OCI-LY1 (cell line): Measurements from ENCODE around the gene KCNB1.

Experiments used
- EZH2 ChIP-seq: fragments of 200-600 bp; sonication (generic), shearing (Covaris generic); IDR thresholded peaks from 2 replicates; pipeline ENCODE4 v1.8.0; 2017; ENCODE audit warnings: borderline replicate concordance, mixed run types, mild to moderate bottlenecking, antibody characterized with exemption, low read length, moderate library complexity, mixed read lengths
- TF ChIP-seq, protein P1 (sequence below): fragments of 200-600 bp; sonication (generic), shearing (Covaris generic); IDR thresholded peaks from 2 replicates; pipeline ENCODE4 v1.5.1; 2017; ENCODE audit warnings: mild to moderate bottlenecking, antibody characterized with exemption, low read length, moderate library complexity, mixed read lengths

DNA sequence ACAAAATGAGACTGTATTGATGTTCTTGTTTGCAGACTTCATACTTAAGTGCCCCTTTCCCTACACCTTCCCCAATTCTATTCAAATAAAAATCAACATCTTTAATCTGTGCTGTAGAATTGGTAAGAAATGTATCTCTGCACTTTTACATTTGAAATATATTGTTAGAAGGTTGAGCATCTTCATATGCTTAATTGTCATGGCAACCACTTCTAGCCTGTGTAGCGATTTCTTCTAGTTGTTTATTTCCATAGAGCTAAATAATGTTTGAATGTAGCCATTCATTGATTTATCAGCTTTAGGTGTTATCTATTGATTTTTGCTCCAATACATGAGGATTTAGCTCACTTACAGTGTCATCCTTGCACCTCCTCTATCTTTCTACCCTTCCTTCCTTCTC, 166.9 kb downstream of the KCNB1 start:
- TF ChIP-seq, protein P1, sequence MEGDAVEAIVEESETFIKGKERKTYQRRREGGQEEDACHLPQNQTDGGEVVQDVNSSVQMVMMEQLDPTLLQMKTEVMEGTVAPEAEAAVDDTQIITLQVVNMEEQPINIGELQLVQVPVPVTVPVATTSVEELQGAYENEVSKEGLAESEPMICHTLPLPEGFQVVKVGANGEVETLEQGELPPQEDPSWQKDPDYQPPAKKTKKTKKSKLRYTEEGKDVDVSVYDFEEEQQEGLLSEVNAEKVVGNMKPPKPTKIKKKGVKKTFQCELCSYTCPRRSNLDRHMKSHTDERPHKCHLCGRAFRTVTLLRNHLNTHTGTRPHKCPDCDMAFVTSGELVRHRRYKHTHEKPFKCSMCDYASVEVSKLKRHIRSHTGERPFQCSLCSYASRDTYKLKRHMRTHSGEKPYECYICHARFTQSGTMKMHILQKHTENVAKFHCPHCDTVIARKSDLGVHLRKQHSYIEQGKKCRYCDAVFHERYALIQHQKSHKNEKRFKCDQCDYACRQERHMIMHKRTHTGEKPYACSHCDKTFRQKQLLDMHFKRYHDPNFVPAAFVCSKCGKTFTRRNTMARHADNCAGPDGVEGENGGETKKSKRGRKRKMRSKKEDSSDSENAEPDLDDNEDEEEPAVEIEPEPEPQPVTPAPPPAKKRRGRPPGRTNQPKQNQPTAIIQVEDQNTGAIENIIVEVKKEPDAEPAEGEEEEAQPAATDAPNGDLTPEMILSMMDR, result no peak
- TF ChIP-seq EZH2, result no peak
